HepG2 (cell line): Measurements from ENCODE around the gene HLA-DOA. TPM values are rescaled to one million over a fixed set of nuclear protein-coding genes. Genes with fewer than 3 reads are reported as not detected.

Experiments
- GFI1 ChIP-seq: sonication (generic); formaldehyde crosslinking; IDR thresholded peaks from 2 replicates; pipeline ENCODE4 v1.5.0; 2020; ENCODE audit warnings: missing genetic modification reagents, mild to moderate bottlenecking, borderline replicate concordance
- NR2F2 ChIP-seq: IDR thresholded peaks from 2 replicates; pipeline ENCODE4 v1.6.1; 2012; ENCODE audit warnings: low read depth, inconsistent platforms, borderline replicate concordance
- POGZ ChIP-seq: sonication (generic); formaldehyde crosslinking; IDR thresholded peaks from 2 replicates; pipeline ENCODE4 v1.4.0; 2020; ENCODE audit warnings: mild to moderate bottlenecking, missing genetic modification reagents
- SMC3 ChIP-seq: IDR thresholded peaks from 2 replicates; pipeline ENCODE4 v1.6.1; 2011; ENCODE audit warnings: low read length, improper control_type of control experiment
- ZNF703 ChIP-seq: sonication (generic); formaldehyde crosslinking; IDR thresholded peaks from 2 replicates; pipeline ENCODE4 v1.5.1; 2020; ENCODE audit warnings: missing genetic modification reagents, mild to moderate bottlenecking, moderate library complexity, borderline replicate concordance
- polyA plus RNA-seq, 8 experiments: library from polyadenylated mRNA; depleted of rRNA in 3 of 8; stranded (reverse) in 7 of 8; unstranded in 1 of 8; fragments of >200 nt; fragmentation: Illumina TruSeq in 4 of 8; extraction: Trizol in 4 of 8; gene quantifications; 2 replicates each; pipeline versions ENCODE4 v1.2.1 to v1.2.3, GENCODE V29; 2011 to 2016; ENCODE audit warnings: low read depth in 4 of 8, missing spikeins in 1 of 8, mixed read lengths in 1 of 8; ENCODE audit not compliant: insufficient read depth in 1 of 8
- total RNA-seq, 5 experiments: library from RNA; depleted of rRNA; stranded (reverse); fragments of >200 nt; fragmentation: Illumina TruSeq; extraction: Trizol; gene quantifications; 2 replicates each; pipeline ENCODE4 v1.2.3, GENCODE V29; 2016; ENCODE audit warnings: low read depth in 1 of 5
- TF ChIP-seq, protein P1 (sequence below): sonication (generic); formaldehyde crosslinking; IDR thresholded peaks from one replicate; pipeline ENCODE4 v1.5.1; 2020; ENCODE audit warnings: mild to moderate bottlenecking, missing genetic modification reagents; ENCODE audit errors: not compliant biosample characterization
- TF ChIP-seq, protein P2 (sequence below): sonication (generic); formaldehyde crosslinking; IDR thresholded peaks from 2 replicates; pipeline ENCODE4 v1.5.0; 2020; ENCODE audit warnings: mild to moderate bottlenecking, low read depth, missing genetic modification reagents, borderline replicate concordance
- TF ChIP-seq, protein P3 (sequence below): IDR thresholded peaks from 2 replicates; pipeline ENCODE4 v1.4.0; 2020; ENCODE audit warnings: mild to moderate bottlenecking, missing genetic modification reagents
- TF ChIP-seq, protein P4 (sequence below): sonication (generic); formaldehyde crosslinking; IDR thresholded peaks from 2 replicates; pipeline ENCODE4 v1.8.0; 2022; ENCODE audit warnings: mild to moderate bottlenecking, missing genetic modification reagents, borderline replicate concordance
- TF ChIP-seq, protein P5 (sequence below): sonication (generic); formaldehyde crosslinking; IDR thresholded peaks from 2 replicates; pipeline ENCODE4 v1.8.1; 2023; ENCODE audit warnings: mild to moderate bottlenecking, missing genetic modification reagents

HLA-DOA gene
- total and polyA plus RNA-seq, 2 of the 13 experiments (the other 11 are each of a cell fraction or from before 2014, with no cell fraction given) = 0.03 to 0.09 TPM

- TF ChIP-seq, protein P1, sequence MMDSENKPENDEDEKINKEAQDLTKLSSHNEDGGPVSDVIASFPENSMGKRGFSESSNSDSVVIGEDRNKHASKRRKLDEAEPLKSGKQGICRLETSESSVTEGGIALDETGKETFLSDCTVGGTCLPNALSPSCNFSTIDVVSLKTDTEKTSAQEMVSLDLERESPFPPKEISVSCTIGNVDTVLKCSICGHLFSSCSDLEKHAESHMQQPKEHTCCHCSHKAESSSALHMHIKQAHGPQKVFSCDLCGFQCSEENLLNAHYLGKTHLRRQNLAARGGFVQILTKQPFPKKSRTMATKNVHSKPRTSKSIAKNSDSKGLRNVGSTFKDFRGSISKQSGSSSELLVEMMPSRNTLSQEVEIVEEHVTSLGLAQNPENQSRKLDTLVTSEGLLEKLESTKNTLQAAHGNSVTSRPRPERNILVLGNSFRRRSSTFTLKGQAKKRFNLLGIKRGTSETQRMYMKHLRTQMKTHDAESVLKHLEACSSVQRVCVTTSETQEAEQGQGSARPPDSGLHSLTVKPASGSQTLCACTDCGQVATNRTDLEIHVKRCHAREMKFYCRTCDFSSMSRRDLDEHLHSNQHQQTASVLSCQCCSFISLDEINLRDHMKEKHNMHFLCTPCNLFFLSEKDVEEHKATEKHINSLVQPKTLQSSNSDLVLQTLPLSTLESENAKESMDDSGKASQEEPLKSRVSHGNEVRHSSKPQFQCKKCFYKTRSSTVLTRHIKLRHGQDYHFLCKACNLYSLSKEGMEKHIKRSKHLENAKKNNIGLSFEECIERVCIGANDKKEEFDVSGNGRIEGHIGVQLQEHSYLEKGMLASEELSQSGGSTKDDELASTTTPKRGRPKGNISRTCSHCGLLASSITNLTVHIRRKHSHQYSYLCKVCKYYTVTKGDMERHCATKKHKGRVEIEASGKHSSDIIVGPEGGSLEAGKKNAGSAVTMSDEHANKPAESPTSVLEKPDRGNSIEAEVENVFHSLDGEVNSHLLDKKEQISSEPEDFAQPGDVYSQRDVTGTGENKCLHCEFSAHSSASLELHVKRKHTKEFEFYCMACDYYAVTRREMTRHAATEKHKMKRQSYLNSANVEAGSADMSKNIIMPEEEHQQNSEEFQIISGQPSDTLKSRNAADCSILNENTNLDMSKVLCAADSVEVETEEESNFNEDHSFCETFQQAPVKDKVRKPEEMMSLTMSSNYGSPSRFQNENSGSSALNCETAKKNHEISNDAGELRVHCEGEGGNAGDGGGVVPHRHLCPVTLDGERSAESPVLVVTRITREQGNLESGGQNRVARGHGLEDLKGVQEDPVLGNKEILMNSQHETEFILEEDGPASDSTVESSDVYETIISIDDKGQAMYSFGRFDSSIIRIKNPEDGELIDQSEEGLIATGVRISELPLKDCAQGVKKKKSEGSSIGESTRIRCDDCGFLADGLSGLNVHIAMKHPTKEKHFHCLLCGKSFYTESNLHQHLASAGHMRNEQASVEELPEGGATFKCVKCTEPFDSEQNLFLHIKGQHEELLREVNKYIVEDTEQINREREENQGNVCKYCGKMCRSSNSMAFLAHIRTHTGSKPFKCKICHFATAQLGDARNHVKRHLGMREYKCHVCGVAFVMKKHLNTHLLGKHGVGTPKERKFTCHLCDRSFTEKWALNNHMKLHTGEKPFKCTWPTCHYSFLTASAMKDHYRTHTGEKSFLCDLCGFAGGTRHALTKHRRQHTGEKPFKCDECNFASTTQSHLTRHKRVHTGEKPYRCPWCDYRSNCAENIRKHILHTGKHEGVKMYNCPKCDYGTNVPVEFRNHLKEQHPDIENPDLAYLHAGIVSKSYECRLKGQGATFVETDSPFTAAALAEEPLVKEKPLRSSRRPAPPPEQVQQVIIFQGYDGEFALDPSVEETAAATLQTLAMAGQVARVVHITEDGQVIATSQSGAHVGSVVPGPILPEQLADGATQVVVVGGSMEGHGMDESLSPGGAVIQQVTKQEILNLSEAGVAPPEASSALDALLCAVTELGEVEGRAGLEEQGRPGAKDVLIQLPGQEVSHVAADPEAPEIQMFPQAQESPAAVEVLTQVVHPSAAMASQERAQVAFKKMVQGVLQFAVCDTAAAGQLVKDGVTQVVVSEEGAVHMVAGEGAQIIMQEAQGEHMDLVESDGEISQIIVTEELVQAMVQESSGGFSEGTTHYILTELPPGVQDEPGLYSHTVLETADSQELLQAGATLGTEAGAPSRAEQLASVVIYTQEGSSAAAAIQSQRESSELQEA (CRISPR knock-in tag) = no peak
- TF ChIP-seq GFI1 (CRISPR knock-in tag) = no peak
- TF ChIP-seq SMC3 = no peak
- TF ChIP-seq ZNF703 (CRISPR knock-in tag) = no peak
- TF ChIP-seq, protein P2, sequence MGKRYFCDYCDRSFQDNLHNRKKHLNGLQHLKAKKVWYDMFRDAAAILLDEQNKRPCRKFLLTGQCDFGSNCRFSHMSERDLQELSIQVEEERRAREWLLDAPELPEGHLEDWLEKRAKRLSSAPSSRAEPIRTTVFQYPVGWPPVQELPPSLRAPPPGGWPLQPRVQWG = 0 out of 2 replicates have a peak, but pooled peaks have one; percentile 15
- TF ChIP-seq, protein P3, sequence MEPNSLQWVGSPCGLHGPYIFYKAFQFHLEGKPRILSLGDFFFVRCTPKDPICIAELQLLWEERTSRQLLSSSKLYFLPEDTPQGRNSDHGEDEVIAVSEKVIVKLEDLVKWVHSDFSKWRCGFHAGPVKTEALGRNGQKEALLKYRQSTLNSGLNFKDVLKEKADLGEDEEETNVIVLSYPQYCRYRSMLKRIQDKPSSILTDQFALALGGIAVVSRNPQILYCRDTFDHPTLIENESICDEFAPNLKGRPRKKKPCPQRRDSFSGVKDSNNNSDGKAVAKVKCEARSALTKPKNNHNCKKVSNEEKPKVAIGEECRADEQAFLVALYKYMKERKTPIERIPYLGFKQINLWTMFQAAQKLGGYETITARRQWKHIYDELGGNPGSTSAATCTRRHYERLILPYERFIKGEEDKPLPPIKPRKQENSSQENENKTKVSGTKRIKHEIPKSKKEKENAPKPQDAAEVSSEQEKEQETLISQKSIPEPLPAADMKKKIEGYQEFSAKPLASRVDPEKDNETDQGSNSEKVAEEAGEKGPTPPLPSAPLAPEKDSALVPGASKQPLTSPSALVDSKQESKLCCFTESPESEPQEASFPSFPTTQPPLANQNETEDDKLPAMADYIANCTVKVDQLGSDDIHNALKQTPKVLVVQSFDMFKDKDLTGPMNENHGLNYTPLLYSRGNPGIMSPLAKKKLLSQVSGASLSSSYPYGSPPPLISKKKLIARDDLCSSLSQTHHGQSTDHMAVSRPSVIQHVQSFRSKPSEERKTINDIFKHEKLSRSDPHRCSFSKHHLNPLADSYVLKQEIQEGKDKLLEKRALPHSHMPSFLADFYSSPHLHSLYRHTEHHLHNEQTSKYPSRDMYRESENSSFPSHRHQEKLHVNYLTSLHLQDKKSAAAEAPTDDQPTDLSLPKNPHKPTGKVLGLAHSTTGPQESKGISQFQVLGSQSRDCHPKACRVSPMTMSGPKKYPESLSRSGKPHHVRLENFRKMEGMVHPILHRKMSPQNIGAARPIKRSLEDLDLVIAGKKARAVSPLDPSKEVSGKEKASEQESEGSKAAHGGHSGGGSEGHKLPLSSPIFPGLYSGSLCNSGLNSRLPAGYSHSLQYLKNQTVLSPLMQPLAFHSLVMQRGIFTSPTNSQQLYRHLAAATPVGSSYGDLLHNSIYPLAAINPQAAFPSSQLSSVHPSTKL (CRISPR knock-in tag) = peak; percentile 46
- TF ChIP-seq, protein P4, sequence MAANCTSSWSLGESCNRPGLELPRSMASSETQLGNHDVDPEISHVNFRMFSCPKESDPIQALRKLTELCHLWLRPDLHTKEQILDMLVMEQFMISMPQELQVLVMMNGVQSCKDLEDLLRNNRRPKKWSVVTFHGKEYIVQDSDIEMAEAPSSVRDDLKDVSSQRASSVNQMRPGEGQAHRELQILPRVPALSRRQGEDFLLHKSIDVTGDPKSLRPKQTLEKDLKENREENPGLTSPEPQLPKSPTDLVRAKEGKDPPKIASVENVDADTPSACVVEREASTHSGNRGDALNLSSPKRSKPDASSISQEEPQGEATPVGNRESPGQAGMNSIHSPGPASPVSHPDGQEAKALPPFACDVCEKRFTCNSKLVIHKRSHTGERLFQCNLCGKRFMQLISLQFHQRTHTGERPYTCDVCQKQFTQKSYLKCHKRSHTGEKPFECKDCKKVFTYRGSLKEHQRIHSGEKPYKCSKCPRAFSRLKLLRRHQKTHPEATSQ (CRISPR knock-in tag) = no peak
- TF ChIP-seq NR2F2 = no peak
- peak; percentile 17; the same call in 1 of the 2 replicates for TF ChIP-seq POGZ
- TF ChIP-seq, protein P5, sequence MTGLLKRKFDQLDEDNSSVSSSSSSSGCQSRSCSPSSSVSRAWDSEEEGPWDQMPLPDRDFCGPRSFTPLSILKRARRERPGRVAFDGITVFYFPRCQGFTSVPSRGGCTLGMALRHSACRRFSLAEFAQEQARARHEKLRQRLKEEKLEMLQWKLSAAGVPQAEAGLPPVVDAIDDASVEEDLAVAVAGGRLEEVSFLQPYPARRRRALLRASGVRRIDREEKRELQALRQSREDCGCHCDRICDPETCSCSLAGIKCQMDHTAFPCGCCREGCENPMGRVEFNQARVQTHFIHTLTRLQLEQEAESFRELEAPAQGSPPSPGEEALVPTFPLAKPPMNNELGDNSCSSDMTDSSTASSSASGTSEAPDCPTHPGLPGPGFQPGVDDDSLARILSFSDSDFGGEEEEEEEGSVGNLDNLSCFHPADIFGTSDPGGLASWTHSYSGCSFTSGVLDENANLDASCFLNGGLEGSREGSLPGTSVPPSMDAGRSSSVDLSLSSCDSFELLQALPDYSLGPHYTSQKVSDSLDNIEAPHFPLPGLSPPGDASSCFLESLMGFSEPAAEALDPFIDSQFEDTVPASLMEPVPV = peak; percentile 45; the same call in 1 of the 2 replicates
These were observed 37.6 kb downstream of the HLA-DOA start (continued) for GRCh38 chr6:32971581-32972352.
